Posterior cingulate gyrus (tissue), 11 donors: Measurements from ENCODE around the gene KBTBD12.

Experiments used
- DNase-seq, 10 donors: peaks; one replicate each; pipeline versions ENCODE4 v3.0.0 to v3.0.0-alpha.2; 2020 to 2021; ENCODE audit warnings: mixed read lengths in 3 of 10
- intact Hi-C: fragments of 100-400 bp; cut with DNase I; formaldehyde crosslinking; loops from one replicate; pipeline ENCODE4 v1.15.1; 2023

Gene KBTBD12

GRCh38 chr3:128006061-128007032 lies 91.3 kb downstream of the KBTBD12 start:
- peak in 1 of 10 donors; percentile 72 for DNase-seq
- intact Hi-C loops: no loop called here

GRCh38 chr3:128007033-128007424 lies 92.0 kb downstream of the KBTBD12 start:
- DNase-seq: no peak
- intact Hi-C loops: no loop called here

GRCh38 chr3:128009952-128010846 lies 95.2 kb downstream of the KBTBD12 start:
- DNase-seq: peak in 1 of 10 donors; percentile 22
- intact Hi-C loops: no loop called here

GRCh38 chr3:128011140-128011539 lies 96.1 kb downstream of the KBTBD12 start:
- DNase-seq: peak in 7 of 10 donors; percentile 37 to 92 (median 53)
- intact Hi-C loops: no loop called here

- intact Hi-C loops: no loop called here
- DNase-seq: no peak
Measured at GRCh38 chr3:128012050-128012449, 97.0 kb downstream of the KBTBD12 start.

- DNase-seq: no peak
- intact Hi-C loops: no loop called here
Measured at GRCh38 chr3:128014548-128014947, 99.5 kb downstream of the KBTBD12 start.

GRCh38 chr3:128016502-128016901 lies 101.5 kb downstream of the KBTBD12 start:
- DNase-seq: no peak
- intact Hi-C loops: no loop called here

- intact Hi-C loops: no loop called here
- DNase-seq: peak in 1 of 10 donors; percentile 56
Measured at GRCh38 chr3:128021768-128022372, 106.8 kb downstream of the KBTBD12 start.

GRCh38 chr3:128033102-128033501 lies 118.1 kb downstream of the KBTBD12 start:
- no peak for DNase-seq
- intact Hi-C loops: no loop called here

GRCh38 chr3:128036119-128036518 lies 121.1 kb downstream of the KBTBD12 start:
- intact Hi-C loops: no loop called here
- no peak for DNase-seq
